Measurements from ENCODE around the gene CCDC12. TPM values are rescaled to one million over a fixed set of nuclear protein-coding genes. Genes with fewer than 3 reads are reported as not detected.

CCDC12 gene
- total RNA-seq, 1 donor from 2014 or later = 37.4 TPM

DNA sequence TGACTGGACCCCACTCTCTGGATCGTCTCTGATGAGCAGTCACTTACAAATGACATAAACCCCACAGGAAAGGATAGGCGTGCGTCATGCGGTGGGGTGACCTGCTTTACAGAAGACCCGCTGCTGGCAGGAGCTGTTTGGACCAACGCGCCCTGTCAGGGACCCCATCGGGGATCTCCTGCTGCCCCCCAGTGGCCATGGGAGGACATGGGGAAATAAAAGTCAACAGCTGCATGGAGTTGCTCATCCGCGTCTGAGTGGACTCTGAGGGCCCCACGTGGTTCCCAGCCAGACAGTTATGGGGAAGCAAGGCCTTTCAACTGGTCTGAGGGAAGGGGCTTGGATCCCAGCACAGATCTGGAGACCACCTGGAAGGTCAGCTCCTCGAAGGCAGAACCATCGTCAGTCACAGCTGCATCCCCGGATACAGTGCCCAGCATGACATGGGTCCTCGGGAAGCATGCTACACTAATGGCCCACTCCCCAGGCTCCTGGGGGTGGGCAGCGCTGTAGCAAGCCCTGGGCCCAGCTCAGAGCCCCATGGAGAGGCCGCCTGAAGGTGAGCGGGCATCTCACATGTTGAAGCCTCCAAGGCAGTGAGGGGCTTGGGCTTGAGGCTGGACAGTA is 66.9 kb downstream of the CCDC12 start:
- no peaks in the 10 kb centered on the region for H3K27me3 Mint-ChIP-seq (ENCODE audit: unreplicated experiment)
- peaks cover 15% of the 10 kb centered on the region for H3K4me1 Mint-ChIP-seq (ENCODE audit: unreplicated experiment)
- peak; percentile 95 for DNase-seq (ENCODE audit: extremely low spot score, unreplicated experiment)
- no peak overlapping the region for H3K27ac Mint-ChIP-seq (ENCODE audit: unreplicated experiment)
- no peaks in the 10 kb centered on the region for H3K36me3 Mint-ChIP-seq (ENCODE audit: unreplicated experiment)
- no peak overlapping the region for H3K4me3 Mint-ChIP-seq (ENCODE audit: unreplicated experiment)
- no peaks in the 10 kb centered on the region for H3K9me3 Mint-ChIP-seq (ENCODE audit: unreplicated experiment)
- TF ChIP-seq, protein P1, sequence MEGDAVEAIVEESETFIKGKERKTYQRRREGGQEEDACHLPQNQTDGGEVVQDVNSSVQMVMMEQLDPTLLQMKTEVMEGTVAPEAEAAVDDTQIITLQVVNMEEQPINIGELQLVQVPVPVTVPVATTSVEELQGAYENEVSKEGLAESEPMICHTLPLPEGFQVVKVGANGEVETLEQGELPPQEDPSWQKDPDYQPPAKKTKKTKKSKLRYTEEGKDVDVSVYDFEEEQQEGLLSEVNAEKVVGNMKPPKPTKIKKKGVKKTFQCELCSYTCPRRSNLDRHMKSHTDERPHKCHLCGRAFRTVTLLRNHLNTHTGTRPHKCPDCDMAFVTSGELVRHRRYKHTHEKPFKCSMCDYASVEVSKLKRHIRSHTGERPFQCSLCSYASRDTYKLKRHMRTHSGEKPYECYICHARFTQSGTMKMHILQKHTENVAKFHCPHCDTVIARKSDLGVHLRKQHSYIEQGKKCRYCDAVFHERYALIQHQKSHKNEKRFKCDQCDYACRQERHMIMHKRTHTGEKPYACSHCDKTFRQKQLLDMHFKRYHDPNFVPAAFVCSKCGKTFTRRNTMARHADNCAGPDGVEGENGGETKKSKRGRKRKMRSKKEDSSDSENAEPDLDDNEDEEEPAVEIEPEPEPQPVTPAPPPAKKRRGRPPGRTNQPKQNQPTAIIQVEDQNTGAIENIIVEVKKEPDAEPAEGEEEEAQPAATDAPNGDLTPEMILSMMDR (IDR thresholded peaks at IDR 0.05) = peak; percentile 90

DNA sequence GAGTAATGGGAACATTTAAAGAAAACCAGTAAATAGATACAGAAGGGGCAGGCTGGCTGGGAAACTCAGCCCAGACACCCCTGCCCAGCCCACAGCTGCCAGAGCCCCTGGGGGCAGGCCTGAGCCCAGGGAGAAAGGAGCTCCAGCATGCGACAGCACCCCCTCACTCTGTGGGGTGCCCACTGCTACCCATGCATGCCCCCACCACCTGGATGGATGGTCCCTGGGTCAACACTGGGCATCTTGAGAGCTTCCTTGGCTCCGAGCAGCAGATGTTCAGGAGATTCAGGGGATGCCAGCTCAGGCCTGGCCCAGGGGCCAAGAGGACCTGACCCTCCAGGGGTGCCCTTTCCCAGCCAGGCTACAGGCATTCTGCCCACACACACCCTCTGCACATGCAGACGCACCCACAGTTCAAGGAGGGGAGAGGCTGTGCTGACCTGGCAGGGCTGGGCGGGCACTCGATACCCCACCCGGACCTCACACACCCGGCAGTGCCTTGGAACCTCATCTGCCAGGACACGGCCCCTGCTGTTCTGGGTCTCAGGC is 67.5 kb downstream of the CCDC12 start:
- Mint-ChIP-seq H3K36me3 (ENCODE audit: unreplicated experiment) (no peaks in the 10 kb centered on the region), H3K27me3 (ENCODE audit: unreplicated experiment) (no peaks in the 10 kb centered on the region), H3K9me3 (ENCODE audit: unreplicated experiment) (no peaks in the 10 kb centered on the region), H3K4me1 (ENCODE audit: unreplicated experiment) (peaks cover 11% of the 10 kb centered on the region), H3K27ac (ENCODE audit: unreplicated experiment) (no peak overlapping the region), H3K4me3 (ENCODE audit: unreplicated experiment) (no peak overlapping the region)
- TF ChIP-seq, protein P1 (IDR thresholded peaks at IDR 0.05) = no peak
- no peak for DNase-seq (ENCODE audit: extremely low spot score, unreplicated experiment)

DNA sequence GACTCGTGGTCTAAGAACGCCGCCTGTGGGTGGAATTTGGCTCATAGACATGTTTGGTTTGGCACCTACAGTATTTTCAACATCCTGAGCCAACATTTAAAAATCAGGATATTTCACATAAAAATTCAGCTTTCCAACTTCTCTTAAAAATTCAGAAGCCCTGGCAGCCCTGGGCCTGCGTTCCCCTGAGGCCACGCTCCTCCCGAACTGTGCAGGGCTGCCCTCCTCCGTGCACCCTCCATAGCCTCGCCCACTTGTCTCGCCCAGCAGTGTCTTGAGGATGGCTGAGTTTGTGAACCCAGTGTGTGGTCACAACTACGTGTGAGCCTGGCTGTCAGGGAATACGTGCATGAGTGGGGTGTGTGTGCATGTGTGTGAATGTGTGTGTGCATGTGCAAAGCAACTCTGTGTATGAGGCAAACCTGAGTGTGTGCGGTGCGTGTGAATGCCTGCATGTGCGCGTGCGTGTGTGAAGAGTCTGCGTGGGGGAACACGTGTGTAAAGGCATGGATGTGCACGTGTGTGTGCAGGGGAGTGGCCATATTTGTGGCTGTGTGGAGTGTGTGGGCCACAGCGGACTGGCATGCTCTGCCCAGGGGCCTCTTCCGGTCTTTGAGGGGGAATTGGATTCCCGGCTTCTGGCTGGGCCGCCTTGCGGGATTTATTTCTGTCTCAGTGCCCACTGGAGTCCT is 68.1 kb downstream of the CCDC12 start:
- Mint-ChIP-seq H3K27ac (ENCODE audit: unreplicated experiment) (no peak overlapping the region), H3K27me3 (ENCODE audit: unreplicated experiment) (no peaks in the 10 kb centered on the region), H3K36me3 (ENCODE audit: unreplicated experiment) (no peaks in the 10 kb centered on the region), H3K9me3 (ENCODE audit: unreplicated experiment) (no peaks in the 10 kb centered on the region), H3K4me1 (ENCODE audit: unreplicated experiment) (peaks cover 10% of the 10 kb centered on the region), H3K4me3 (ENCODE audit: unreplicated experiment) (no peak overlapping the region)
- DNase-seq (ENCODE audit: extremely low spot score, unreplicated experiment) = no peak
- TF ChIP-seq, protein P1 (IDR thresholded peaks at IDR 0.05) = peak; percentile 57

DNA sequence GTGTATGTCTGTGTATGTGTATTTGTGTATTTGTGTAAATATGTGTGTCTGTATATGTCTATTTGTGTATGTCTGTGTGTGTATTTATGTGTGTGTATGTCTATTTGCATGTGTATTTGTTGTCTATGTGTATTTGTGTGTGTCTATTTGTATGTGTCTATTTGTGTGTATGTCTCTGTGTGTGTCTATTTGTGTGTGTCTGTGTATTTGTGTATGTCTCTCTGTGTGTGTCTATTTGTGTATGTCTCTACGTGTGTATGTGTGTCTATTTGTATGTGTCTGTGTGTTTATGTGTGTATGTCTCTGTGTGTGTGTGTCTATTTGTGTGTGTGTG is 68.6 kb downstream of the CCDC12 start:
- no peak overlapping the region for H3K27ac Mint-ChIP-seq (ENCODE audit: unreplicated experiment)
- TF ChIP-seq, protein P1 (IDR thresholded peaks at IDR 0.05) = no peak
- H3K36me3 Mint-ChIP-seq (ENCODE audit: unreplicated experiment) = no peaks in the 10 kb centered on the region
- no peak for DNase-seq (ENCODE audit: extremely low spot score, unreplicated experiment)
- H3K27me3 Mint-ChIP-seq (ENCODE audit: unreplicated experiment) = no peaks in the 10 kb centered on the region
- no peaks in the 10 kb centered on the region for H3K9me3 Mint-ChIP-seq (ENCODE audit: unreplicated experiment)
- peaks cover 10% of the 10 kb centered on the region for H3K4me1 Mint-ChIP-seq (ENCODE audit: unreplicated experiment)
- no peak overlapping the region for H3K4me3 Mint-ChIP-seq (ENCODE audit: unreplicated experiment)

DNA sequence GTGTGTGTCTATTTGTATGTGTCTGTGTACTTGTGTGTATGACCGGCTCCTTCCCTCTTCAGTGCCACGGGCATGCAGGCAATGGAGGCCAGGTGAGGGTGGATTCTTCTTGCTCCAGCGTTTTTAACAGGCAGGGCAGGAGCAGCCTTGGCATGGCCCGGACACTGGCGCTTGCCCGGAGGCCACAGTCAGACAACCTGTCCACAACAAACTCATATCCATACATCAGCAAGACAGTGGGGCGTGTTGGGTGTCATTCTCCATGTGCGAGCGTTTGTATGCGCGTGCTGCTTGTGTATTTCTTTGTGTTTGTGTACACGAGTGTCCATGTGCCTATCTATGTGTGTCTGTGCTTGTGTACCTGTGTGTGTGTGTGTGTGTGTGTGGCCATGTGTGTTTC is 69.3 kb downstream of the CCDC12 start:
- DNase-seq (ENCODE audit: extremely low spot score, unreplicated experiment) = no peak
- Mint-ChIP-seq H3K27me3 (ENCODE audit: unreplicated experiment) (no peaks in the 10 kb centered on the region), H3K27ac (ENCODE audit: unreplicated experiment) (no peak overlapping the region), H3K9me3 (ENCODE audit: unreplicated experiment) (no peaks in the 10 kb centered on the region), H3K4me1 (ENCODE audit: unreplicated experiment) (peaks cover 10% of the 10 kb centered on the region), H3K36me3 (ENCODE audit: unreplicated experiment) (no peaks in the 10 kb centered on the region), H3K4me3 (ENCODE audit: unreplicated experiment) (no peak overlapping the region)
- TF ChIP-seq, protein P1 (IDR thresholded peaks at IDR 0.05) = no peak

Measured in osteocyte (in vitro differentiated cells).